H1 (cell line): ENCODE data around the gene MTHFD1. TPM values are rescaled to one million over a fixed set of nuclear protein-coding genes. Genes with fewer than 3 reads are reported as not detected.

ENCODE experiments used
- ASH2L ChIP-seq: fragments of 200-600, 300-600 bp; sonication (generic); IDR thresholded peaks from one replicate; pipeline ENCODE4 v1.7.1; 2017; ENCODE audit warnings: low read length
- CHD1 ChIP-seq: IDR thresholded peaks from 2 replicates; pipeline ENCODE4 v1.6.1; 2012; ENCODE audit warnings: low read depth, low read length, improper control_type of control experiment
- CTCF ChIP-seq, 3 experiments: IDR thresholded peaks; 1 replicate in 2 of 3; 2 replicates in 1 of 3; pipeline versions ENCODE4 v1.5.1 to v1.6.1; 2011; ENCODE audit warnings: low read length in 3 of 3, mild to moderate bottlenecking in 3 of 3, inconsistent platforms in 2 of 3, low read depth in 1 of 3, moderate library complexity in 1 of 3; ENCODE audit not compliant: insufficient read depth in 1 of 3; ENCODE audit errors: control extremely low read depth in 1 of 3
- FOSL1 ChIP-seq: IDR thresholded peaks from 2 replicates; pipeline ENCODE4 v1.6.1; 2011; ENCODE audit warnings: mild to moderate bottlenecking, low read depth, low read length, moderate library complexity; ENCODE audit not compliant: insufficient read depth
- GABPA ChIP-seq: IDR thresholded peaks from 2 replicates; pipeline ENCODE4 v1.6.1; 2011; ENCODE audit warnings: mild to moderate bottlenecking, low read length, moderate library complexity, borderline replicate concordance; ENCODE audit not compliant: insufficient read depth
- HDAC2 ChIP-seq, 2 experiments: fragments of 300-600 bp in 1 of 2; sonication (generic) in 1 of 2; IDR thresholded peaks; 2 replicates each; pipeline ENCODE4 v1.6.1; 2011 to 2012; ENCODE audit warnings: low read depth in 2 of 2, low read length in 2 of 2, mild to moderate bottlenecking in 2 of 2, moderate library complexity in 2 of 2, borderline replicate concordance in 1 of 2, inconsistent platforms in 1 of 2
- KDM1A ChIP-seq: fragments of 200-600, 300-600 bp; sonication (generic); IDR thresholded peaks from 2 replicates; pipeline ENCODE4 v1.7.1; 2016; ENCODE audit warnings: mild to moderate bottlenecking, low read length, borderline replicate concordance
- KDM4A ChIP-seq: IDR thresholded peaks from one replicate; pipeline ENCODE4 v1.7.1; 2012; ENCODE audit warnings: low read depth, mild to moderate bottlenecking, moderate library complexity, low read length, inconsistent platforms; ENCODE audit not compliant: severe bottlenecking
- NANOG ChIP-seq: IDR thresholded peaks from 2 replicates; pipeline ENCODE4 v1.6.1; 2011; ENCODE audit warnings: low read length, low read depth, mild to moderate bottlenecking, inconsistent platforms; ENCODE audit not compliant: insufficient read depth, poor library complexity, severe bottlenecking
- NRF1 ChIP-seq: IDR thresholded peaks from 2 replicates; pipeline ENCODE4 v1.6.1; 2011; ENCODE audit warnings: mild to moderate bottlenecking, low read depth, low read length, improper control_type of control experiment
- RBBP5 ChIP-seq: IDR thresholded peaks from 2 replicates; pipeline ENCODE4 v1.7.1; 2012; ENCODE audit warnings: low read depth, mild to moderate bottlenecking, inconsistent platforms, low read length, moderate library complexity, borderline replicate concordance
- RNF2 ChIP-seq: fragments of 200-900, 300-1000 bp; sonication (generic); IDR thresholded peaks from 2 replicates; pipeline ENCODE4 v1.7.1; 2016; ENCODE audit warnings: borderline replicate concordance, low read depth, mild to moderate bottlenecking, antibody characterized with exemption, low read length; ENCODE audit not compliant: poor library complexity, severe bottlenecking; ENCODE audit errors: missing control alignments
- SAP30 ChIP-seq: fragments of 300-600 bp; sonication (generic); IDR thresholded peaks from 2 replicates; pipeline ENCODE4 v1.7.1; 2012; ENCODE audit warnings: low read length, moderate library complexity, mild to moderate bottlenecking, inconsistent platforms; ENCODE audit not compliant: insufficient read depth, insufficient replicate concordance
- SIRT6 ChIP-seq: IDR thresholded peaks from one replicate; pipeline ENCODE4 v1.7.1; 2012; ENCODE audit warnings: low read length, inconsistent platforms
- SRF ChIP-seq: IDR thresholded peaks from 2 replicates; pipeline ENCODE4 v1.6.1; 2011; ENCODE audit warnings: mild to moderate bottlenecking, low read depth, low read length, moderate library complexity
- TAF7 ChIP-seq: optimal IDR thresholded peaks from 2 replicates; pipeline ENCODE3; 2011; ENCODE audit warnings: low read depth, mild to moderate bottlenecking, inconsistent platforms, low read length, moderate library complexity, borderline replicate concordance
- TCF12 ChIP-seq: IDR thresholded peaks from 2 replicates; pipeline ENCODE4 v1.6.1; 2011; ENCODE audit warnings: low read depth, mild to moderate bottlenecking, low read length
- USF2 ChIP-seq: IDR thresholded peaks from 2 replicates; pipeline ENCODE4 v1.6.1; 2011; ENCODE audit warnings: low read length, improper control_type of control experiment
- polyA plus RNA-seq, 7 experiments: library from polyadenylated mRNA; depleted of rRNA in 3 of 7; stranded (reverse) in 5 of 7; unstranded in 2 of 7; fragments of >200 nt in 5 of 7; fragments of 200-250 nt in 2 of 7; gene quantifications; 1 replicate in 5 of 7; 2 replicates in 1 of 7; 4 replicates in 1 of 7; pipeline versions ENCODE4 v1.2.1 to v1.2.3, GENCODE V29; 2011 to 2013; ENCODE audit warnings: missing spikeins in 2 of 7, mixed read lengths in 2 of 7
- total RNA-seq: library from RNA; stranded (reverse); fragmentation: NEBNext Ultra II Directional; extraction: Animal tissue kit (Norgen Biotek cat#: 25700); gene quantifications from 2 replicates; pipeline ENCODE4 v1.2.1, GENCODE V29; 2021

The MTHFD1 gene
- total and polyA plus RNA-seq, 2 of the 8 experiments (the other 6 are each of a cell fraction or from before 2014, with no cell fraction given): 79.7 to 332 TPM

- TF ChIP-seq NANOG: no peak
- no peak for TF ChIP-seq ASH2L
- TF ChIP-seq KDM1A: no peak
- TF ChIP-seq KDM4A: peak; percentile 50
- no peak for TF ChIP-seq FOSL1
- TF ChIP-seq TAF7: peak; percentile 39
- TF ChIP-seq HDAC2 (IDR thresholded peaks at IDR 0.05; ENCODE audit: borderline replicate concordance in 1 of 2, low read depth in 2 of 2, low read length in 2 of 2): no peak
- no peak for TF ChIP-seq RNF2
- TF ChIP-seq CHD1: no peak
- peak; percentile 87; the same call in 1 of the 2 replicates for TF ChIP-seq RBBP5
- no peak for TF ChIP-seq SRF
- TF ChIP-seq GABPA: no peak
- no peak for TF ChIP-seq SIRT6
- no peak for TF ChIP-seq USF2
- peak; percentile 82 for TF ChIP-seq SAP30
- peak in 1 of 3 experiments; percentile 0; a peak in 1 of 4 replicates for TF ChIP-seq CTCF (IDR thresholded peaks at IDR 0.05; ENCODE audit: control extremely low read depth in 1 of 3, insufficient read depth in 1 of 3, low read depth in 1 of 3, low read length in 3 of 3)
- no peak for TF ChIP-seq TCF12
- TF ChIP-seq NRF1: no peak
Measured at GRCh38 chr14:64504897-64505794, 117.0 kb downstream of the MTHFD1 start (continued).
